Suppressor macrophage treated with lipopolysaccharide for 1 hour (primary cell): ENCODE measurements around the gene ARHGAP42.

Source experiments
- DNase-seq, 3 donors: peaks; one replicate each; pipeline ENCODE4 v3.0.0-alpha.2; 2020 to 2022

The ARHGAP42 gene

DNA sequence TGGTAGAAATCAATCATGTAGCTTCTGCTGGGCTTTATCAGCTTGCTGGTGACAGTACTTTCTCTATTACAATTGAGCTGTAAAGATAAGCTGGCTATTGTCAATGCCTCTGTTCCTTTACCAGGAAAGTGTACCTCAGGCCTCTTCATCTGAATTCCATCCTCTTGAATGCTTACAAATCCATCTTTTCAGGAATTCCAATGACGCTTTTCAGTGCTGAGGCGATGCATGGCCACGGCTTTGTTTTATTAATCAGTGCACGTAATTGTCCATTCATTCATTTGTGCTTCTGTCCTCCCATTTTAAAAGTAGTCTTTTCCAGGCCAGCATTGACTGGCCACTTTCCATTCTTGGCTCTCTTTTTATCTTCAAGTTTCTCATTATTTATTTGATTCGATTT lies 240.5 kb downstream of the ARHGAP42 start:
- no peak for DNase-seq

DNA sequence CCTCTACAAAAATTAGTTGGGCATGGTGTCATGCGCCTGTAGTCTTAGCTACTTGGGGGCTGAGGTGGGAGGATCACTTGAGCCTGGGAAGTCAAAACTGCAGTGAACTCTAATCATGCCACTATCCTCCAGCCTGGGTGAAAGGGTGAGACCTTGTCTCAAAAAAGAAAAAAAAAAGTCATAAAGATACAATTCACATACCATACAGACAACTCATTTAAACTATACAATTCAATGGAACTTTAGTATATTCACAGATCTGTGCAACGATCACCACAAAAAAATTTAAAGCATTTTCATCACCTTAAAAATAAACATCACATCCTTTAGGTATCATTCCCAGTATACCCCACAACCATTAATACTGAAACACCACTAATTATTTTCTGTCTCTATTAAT lies 241.3 kb downstream of the ARHGAP42 start:
- no peak for DNase-seq

- DNase-seq = no peak
These were observed 242.3 kb downstream of the ARHGAP42 start for GRCh38 chr11:100929377-100929776.

GRCh38 chr11:100930185-100930778 lies 243.2 kb downstream of the ARHGAP42 start:
- DNase-seq = peak; percentile 46 to 64 (median 59)

GRCh38 chr11:100932474-100933100 lies 245.5 kb downstream of the ARHGAP42 start:
- peak in 1 of 3 donors; percentile 13 for DNase-seq

- no peak for DNase-seq
These were observed 249.7 kb downstream of the ARHGAP42 start for GRCh38 chr11:100936781-100937180.

- DNase-seq = no peak
These were observed 252.5 kb downstream of the ARHGAP42 start for GRCh38 chr11:100939571-100939970.

DNA sequence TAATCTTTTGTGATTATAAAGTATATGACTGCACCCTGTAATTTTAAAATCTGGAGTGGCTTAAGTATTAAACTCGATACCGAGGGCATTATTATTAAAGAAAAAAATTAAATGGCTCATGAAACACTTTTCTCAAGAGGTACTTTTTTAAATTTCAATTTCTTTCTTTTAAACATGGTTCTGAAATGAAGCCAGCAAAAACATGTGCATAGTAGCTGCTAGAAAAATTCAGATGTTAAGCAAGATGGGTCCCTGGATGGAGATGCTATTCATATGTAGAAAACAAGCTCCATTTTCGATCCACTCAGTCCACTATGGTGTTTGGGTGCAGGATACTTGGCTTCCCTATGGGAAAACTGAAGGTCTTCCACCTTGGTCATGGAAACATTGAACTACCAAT lies 253.0 kb downstream of the ARHGAP42 start:
- DNase-seq = no peak

DNA sequence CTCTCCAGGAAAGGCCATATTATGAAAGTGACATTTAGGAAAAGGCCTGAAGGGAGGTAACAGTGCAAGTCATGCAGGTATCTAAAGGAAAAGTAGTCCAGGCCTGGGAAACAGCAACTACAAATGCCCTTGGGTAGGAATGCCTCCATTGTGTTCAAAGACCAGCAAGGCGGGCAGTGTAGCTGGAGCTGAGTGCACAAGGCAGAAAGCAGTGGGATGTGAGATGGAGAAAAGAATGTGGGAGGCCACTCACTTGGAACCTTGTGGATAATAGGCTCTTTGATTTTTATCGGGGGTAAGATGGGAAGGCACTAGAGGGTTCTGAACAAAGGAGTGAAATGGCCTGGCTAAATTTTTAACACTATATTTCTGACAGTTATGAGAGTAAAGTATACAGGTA lies 253.9 kb downstream of the ARHGAP42 start:
- DNase-seq = no peak

DNA sequence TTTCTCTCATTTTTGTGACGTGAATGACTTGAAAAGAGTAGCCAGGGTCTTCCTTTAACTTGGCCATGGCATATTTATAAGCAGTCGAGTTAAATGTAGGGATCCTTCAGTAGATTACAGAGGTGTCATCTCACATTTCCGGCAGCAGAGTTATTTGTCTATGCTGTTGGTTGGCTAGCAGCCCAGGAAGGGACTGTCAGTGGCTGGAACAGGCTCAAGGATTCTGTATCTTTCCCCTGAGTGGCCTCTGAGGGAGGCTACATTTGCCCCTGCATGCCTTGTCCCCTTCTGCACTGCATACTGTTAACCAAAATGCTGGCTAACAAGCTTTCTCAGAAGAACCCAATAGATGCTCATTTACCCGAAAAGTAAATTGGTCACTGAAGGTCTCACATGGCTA lies 254.9 kb downstream of the ARHGAP42 start:
- no peak for DNase-seq

- DNase-seq = no peak
These were observed 261.8 kb downstream of the ARHGAP42 start for GRCh38 chr11:100948936-100949335.

DNA sequence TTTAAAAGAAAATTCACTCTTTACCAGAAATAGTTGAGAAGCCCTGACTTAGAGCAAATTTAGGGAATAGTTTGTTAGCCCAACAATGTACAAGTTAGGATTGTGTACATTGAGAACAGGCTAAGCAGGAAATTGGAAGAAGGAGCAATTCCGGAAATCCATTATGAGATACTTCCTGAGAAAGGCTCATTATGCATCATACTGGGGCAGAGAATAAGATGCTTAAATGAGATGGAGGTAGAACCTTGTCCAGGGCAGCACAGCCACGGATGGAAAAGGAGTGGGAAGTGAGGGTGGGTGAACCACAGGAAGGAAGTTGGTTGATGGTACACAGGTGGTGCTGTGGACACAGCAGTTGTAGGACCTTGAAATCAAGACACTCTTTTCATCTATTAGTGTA lies 262.4 kb downstream of the ARHGAP42 start:
- DNase-seq = no peak

DNA sequence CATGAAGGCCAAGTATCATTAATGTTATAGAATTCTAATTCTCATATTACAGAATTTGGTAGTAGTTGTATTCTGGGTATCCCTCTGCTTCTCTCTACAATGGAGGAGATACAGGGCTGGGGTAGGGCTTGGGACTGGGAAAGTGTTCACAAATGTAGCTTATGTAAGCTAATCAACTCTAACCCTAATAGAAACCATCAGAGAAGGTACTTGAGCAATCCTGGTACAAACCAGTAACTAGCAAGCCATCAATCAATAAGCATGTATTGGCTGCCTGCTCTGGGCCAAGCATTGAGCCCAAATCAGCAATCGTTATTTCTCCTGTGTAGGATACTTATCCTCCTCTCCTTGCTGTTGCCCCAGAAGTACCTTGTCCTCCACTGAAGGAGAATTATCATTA lies 268.2 kb downstream of the ARHGAP42 start:
- DNase-seq = no peak

GRCh38 chr11:100956351-100956750 lies 269.3 kb downstream of the ARHGAP42 start:
- DNase-seq = no peak

GRCh38 chr11:100957499-100957898 lies 270.4 kb downstream of the ARHGAP42 start:
- no peak for DNase-seq

DNA sequence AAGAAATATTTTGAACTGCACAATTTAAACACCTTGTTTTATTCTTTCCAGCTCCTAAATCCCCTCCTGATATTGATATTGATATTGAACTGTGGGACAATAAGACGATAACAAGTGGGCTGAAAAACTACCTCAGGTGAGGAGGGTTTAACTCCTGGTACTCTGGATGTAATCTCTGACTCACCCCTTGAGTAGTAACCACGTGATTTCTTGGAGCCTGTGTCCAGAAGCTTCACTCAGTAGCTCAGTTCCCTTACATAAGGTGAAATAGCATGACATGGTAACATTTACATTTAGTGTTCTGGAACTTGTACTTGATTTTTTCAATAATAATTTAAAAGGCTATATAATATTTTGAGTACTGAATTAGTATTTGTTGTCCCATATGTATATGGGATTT lies 274.5 kb downstream of the ARHGAP42 start:
- no peak for DNase-seq

- DNase-seq = no peak
These were observed 276.3 kb downstream of the ARHGAP42 start for GRCh38 chr11:100963375-100963774.

- DNase-seq = no peak
These were observed 277.3 kb downstream of the ARHGAP42 start for GRCh38 chr11:100964435-100964834.

- DNase-seq = no peak
These were observed 278.3 kb downstream of the ARHGAP42 start for GRCh38 chr11:100965346-100965745.

- no peak for DNase-seq
These were observed 279.3 kb downstream of the ARHGAP42 start for GRCh38 chr11:100966366-100966765.

DNA sequence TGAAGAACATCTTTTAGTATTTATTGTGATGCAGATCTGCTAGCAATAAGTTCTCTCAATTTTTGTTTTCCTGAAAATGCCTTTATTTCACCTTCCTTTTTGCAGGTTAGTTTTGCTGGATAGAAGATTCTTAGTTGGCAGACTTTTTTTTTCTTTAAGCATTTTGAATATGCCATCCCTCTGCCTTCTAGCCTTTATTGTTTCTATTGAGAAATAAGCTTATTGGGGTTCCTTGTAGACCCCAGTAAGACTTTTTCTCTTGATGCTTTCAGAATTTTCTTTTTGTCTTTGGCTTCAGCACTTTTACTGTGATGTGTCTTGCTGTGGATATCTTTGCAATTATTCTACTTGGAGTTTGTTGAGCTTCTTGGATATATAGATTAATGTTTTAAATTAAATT lies 281.9 kb downstream of the ARHGAP42 start:
- DNase-seq = no peak

DNA sequence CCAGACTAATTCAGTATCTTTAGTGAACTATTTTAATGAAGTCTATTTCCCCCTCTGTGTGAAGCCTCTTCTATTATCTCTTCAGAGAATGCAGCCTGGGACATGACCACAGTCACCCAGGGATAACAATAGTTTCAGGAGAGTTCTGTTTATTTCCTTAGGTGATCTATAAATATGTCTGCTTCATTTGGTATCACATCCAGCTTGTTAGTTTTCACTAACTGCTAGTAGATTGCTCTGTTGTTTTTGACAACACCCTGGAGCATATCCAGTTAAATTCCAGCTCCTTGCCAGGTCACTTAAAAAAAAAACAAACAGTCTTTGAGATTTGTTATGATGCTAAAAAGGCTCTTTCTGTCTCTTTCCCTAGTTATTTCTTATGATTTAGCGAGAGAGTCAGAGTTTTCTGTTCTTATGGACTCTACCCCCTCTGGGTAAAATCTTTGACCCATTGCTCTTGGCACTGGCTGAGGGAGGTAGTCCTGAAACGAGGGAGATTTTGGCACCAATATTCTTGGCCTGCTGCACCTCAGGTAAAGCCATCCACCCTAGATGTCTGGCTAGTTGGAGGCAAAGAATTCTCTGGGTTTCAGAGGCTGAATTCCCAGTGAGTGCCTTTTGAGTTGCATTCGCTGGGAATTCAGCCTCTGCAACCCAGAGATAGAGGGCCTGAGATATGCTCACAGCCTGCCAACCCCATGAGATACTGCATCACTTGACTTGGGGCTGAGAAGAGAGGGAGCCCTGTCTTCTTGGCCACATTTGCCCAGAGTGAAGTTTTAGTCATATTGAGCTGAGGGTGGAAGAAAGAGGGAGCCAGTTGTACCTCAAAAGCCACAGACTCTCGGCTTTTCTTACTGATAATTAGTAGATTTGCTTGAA lies 283.4 kb downstream of the ARHGAP42 start:
- DNase-seq = no peak

DNA sequence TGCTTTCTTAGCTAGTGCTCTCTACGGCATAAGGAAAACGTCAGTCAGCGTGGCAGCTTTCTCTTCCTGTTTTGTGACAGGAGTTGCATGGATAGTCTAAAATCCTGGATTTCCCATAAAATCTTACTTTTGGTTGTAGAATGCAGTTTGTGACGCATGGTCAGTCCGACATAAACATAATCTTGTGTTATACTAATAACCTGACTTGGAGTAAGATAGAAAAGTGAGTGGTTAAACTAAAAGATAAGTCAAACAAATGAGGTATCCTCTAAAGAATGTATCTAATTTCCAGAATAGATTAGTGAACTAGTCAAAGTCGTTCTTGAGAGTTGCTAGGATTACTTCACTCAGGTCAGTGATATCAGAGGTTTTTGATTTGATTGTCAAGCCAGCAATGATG lies 285.0 kb downstream of the ARHGAP42 start:
- DNase-seq = no peak

DNA sequence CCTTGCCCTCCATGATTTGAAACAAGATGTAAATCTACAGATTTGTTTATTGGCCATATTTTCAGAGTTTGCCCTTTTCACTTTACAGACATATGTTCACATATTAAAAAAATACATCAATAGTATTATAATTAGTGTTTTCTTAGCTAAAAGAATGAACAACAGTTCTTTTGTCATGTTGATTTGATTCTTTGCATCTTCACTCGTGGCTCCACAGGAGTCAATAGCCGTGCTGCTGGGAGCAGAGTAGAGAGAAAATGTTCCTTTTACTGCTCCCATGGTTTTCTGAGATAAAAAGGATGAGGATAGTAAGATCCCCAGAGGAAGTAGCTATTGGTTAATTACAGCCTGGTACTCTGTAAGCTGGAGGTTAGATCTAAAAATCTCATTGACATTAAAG lies 291.4 kb downstream of the ARHGAP42 start:
- DNase-seq = no peak
